Transverse colon (tissue), 4 donors: Measurements from ENCODE around the gene SEMA5B. TPM values are rescaled to one million over a fixed set of nuclear protein-coding genes. Genes with fewer than 3 reads are reported as not detected.

ENCODE experiments used
- DNase-seq: peaks from one replicate; pipeline ENCODE4 v3.0.0-alpha.2; 2019
- H3K27ac ChIP-seq, 4 donors: fragments of 200-600 bp; sonication (generic); 2 replicates each; pipeline ENCODE4 v1.5.1; 2016 to 2018; ENCODE audit warnings: inconsistent platforms in 4 of 4
- H3K27me3 ChIP-seq: fragments of 200-600 bp; sonication (generic); 2 replicates; pipeline ENCODE4 v1.5.1; 2017; ENCODE audit warnings: inconsistent platforms
- H3K36me3 ChIP-seq, 4 donors: fragments of 200-600 bp; sonication (generic); 2 replicates each; pipeline ENCODE4 v1.5.1; 2017 to 2019; ENCODE audit warnings: inconsistent platforms in 4 of 4
- H3K4me1 ChIP-seq, 4 donors: fragments of 200-600 bp; sonication (generic); 2 replicates each; pipeline ENCODE4 v1.5.1; 2017 to 2020; ENCODE audit warnings: inconsistent platforms in 4 of 4
- H3K4me3 ChIP-seq, 4 donors: fragments of 200-600 bp; sonication (generic); 1 replicate in 1 of 4; 2 replicates in 3 of 4; pipeline versions ENCODE4 v1.5.1 to v1.6.1; 2017 to 2019; ENCODE audit warnings: inconsistent platforms in 4 of 4
- H3K9me3 ChIP-seq, 2 donors: fragments of 200-600 bp; sonication (generic); 2 replicates each; pipeline ENCODE4 v1.5.1; 2017 to 2019; ENCODE audit warnings: inconsistent platforms in 2 of 2
- CTCF ChIP-seq, 5 experiments: fragments of 200-600 bp in 3 of 5; fragments of 450-650 bp in 2 of 5; sonication (generic) in 3 of 5; IDR thresholded peaks; 1 replicate in 2 of 5; 2 replicates in 3 of 5; pipeline ENCODE4 v1.5.1; 2016 to 2017; ENCODE audit warnings: antibody characterized with exemption in 5 of 5, inconsistent platforms in 3 of 5, mild to moderate bottlenecking in 2 of 5, moderate library complexity in 1 of 5
- EP300 ChIP-seq: sonication (generic); formaldehyde crosslinking; IDR thresholded peaks from one replicate; pipeline ENCODE4 v1.6.1; 2017; ENCODE audit warnings: antibody characterized with exemption, low read depth
- POLR2A ChIP-seq: fragments of 450-650 bp; IDR thresholded peaks from one replicate; pipeline ENCODE4 v1.6.1; 2016; ENCODE audit warnings: antibody characterized with exemption, mild to moderate bottlenecking, moderate library complexity
- POLR2AphosphoS5 ChIP-seq, 3 donors: sonication (generic); formaldehyde crosslinking; IDR thresholded peaks; one replicate each; pipeline ENCODE4 v1.6.1; 2016; ENCODE audit warnings: antibody characterized with exemption in 3 of 3
- WGBS, 2 donors: methylation state at CpG; one replicate each; pipeline ENCODE4 v1.1.5; 2018; ENCODE audit warnings: low coverage in 1 of 2; 5-methylcytosine and 5-hydroxymethylcytosine counted together
- in situ Hi-C, 4 donors: fragments of 200-750 bp; cut with MboI; loops; one replicate each; pipeline versions ENCODE4 v1.15.0 to v1.15.1; 2017; ENCODE audit warnings: low sequenced_read_pairs in 3 of 4, low pct_ligation_motif_present in 1 of 4, low pct_unique_long_range_greater_than_20kb in 1 of 4
- intact Hi-C: fragments of 100-400 bp; cut with DNase I; formaldehyde crosslinking; loops from one replicate; pipeline ENCODE4 v1.15.1; 2023; ENCODE audit warnings: low total_unique reads
- total RNA-seq, 4 donors: library from RNA; depleted of rRNA; stranded (reverse); fragments of >200 nt; gene quantifications; one replicate each; pipeline ENCODE4 v1.1.0, GENCODE V29; 2016

The SEMA5B gene
- total RNA-seq, 4 donors from 2014 or later = 0.16 to 1.4 (median 0.27) TPM; not detected in 1

DNA sequence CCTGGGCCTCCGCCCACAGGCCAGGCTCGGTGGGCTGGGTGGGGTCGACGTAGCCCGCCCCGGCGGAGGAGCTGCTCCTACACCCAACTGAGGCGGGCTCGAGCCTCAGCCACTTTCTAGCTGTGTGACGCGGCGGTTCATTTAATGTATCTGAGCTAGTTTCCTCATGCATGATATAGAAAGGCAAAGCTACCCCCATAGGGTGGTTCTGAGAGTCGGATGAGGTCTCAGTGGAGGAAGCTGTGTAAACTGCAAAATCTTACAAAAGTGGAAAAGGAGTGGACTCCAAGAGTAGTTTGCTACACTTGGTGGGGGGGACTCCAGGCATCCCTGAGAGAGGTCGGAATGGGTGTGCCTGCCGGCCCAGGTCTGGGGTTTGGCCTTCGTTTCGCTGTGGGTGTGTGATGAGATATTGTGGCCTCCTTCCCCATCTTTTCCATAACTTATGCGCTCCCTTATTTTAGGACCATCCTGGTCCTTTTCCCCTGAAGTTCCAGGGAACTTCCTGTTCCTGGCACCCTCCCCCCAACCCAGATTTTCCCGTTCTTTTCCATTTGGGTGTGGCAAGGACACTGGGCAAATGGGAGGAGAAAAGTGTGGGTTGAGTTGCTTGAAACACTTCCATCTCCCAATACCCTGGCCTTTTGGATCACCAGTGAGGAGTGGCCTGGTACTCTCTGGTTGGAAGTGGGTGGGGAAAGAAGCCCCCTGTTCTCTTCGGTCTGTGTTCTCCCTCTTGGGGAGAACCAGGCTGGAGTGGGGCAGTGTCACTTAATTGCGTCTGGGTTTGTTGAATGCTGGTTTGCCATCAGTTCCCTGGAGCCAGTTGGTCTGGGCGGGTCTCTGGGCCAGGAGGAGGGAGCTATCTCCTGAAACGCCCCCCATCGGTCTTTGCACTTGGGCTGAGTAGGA is 40.4 kb upstream of the SEMA5B start:
- Histone ChIP-seq H3K4me1 (peaks cover 9 to 43% (median 26%) of the 10 kb centered on the region in 4 donors), H3K4me3 (peak overlapping the region; percentile 55 to 98 (median 72)), H3K27ac (peak overlapping the region; percentile 77 to 94 (median 88)), H3K27me3 (no peaks in the 10 kb centered on the region), H3K36me3 (no peaks in the 10 kb centered on the region), H3K9me3 (no peaks in the 10 kb centered on the region)
- in situ Hi-C loops = no loop called here
- WGBS, 2 donors = 21 to 50% methylated on average over 4 to 22 of the region's 24 CpGs
- TF ChIP-seq EP300 (no peak), CTCF (IDR thresholded peaks at IDR 0.05) (no peak), POLR2A (no peak), POLR2AphosphoS5 (IDR thresholded peaks at IDR 0.05) (no peak)
- DNase-seq = no peak
- intact Hi-C loops = no loop called here

DNA sequence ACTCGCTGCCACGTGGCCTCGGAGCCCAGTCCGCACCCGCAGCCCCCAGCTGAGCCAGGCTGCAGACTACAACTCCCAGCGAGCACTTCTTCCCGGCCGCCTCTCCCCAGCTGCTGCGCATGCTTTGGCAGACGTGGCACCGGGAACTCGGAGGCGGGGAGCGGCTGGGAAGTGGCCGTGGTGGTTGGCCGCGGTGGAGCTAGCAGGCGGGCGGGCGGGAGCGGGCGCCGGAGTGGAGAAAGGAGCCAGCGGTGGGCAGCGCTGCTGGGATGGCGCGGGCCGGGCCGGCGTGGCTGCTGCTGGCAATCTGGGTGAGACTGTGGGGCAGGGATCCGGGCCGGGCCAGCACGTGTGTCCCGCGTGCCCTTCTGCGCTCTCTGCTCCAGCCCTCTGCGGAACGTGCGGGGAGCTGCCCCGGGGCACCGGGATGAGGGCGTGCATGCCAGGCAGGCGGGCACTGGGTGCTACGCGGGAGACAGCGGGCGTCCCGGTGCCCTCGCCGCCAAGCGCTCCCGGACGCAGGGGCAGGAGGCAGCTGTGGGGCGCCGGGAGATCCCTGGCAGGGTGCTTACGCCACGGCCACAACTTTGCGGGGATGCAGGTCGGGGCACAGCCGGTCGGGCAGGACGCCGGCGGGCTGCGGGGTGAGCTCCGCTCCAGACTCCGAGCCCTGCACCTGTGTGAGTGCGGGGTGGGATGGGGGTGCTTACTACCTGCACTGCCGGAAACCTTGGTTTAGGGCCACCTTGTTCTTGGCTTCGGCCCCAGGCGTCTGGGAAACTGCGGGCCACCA is 39.5 kb upstream of the SEMA5B start, which contains the start of gene PDIA5:
Gene PDIA5, plus strand, starts transcription at position 130 of the 793 bp plus-strand sequence. Its CDS starts 140 bp downstream, at position 270.
- H3K4me3 ChIP-seq = peak within 1 kb of the TSS; percentile 55 to 98 (median 72)
- no peaks in the 10 kb centered on the region for H3K9me3 ChIP-seq
- DNase-seq = peak; percentile 92
- H3K27me3 ChIP-seq = no peaks in the 10 kb centered on the region
- H3K4me1 ChIP-seq = peaks cover 9 to 43% (median 28%) of the 10 kb centered on the region in 4 donors
- in situ Hi-C loops = no loop called here
- no peaks in the 10 kb centered on the region for H3K36me3 ChIP-seq
- peak; percentile 89 to 95 (median 93) for TF ChIP-seq POLR2AphosphoS5 (IDR thresholded peaks at IDR 0.05)
- no peak for TF ChIP-seq CTCF (IDR thresholded peaks at IDR 0.05)
- peak; percentile 79 for TF ChIP-seq POLR2A
- no peak for TF ChIP-seq EP300
- peak within 1 kb of the TSS; percentile 77 to 94 (median 88) for H3K27ac ChIP-seq
- 1% methylated on average over 47 of the region's 72 CpGs; no CpG with 5 or more reads in 1 of the 2 donors for WGBS, 2 donors
- intact Hi-C loops = no loop called here

GRCh38 chr3:123066599-123066895 is 39.0 kb upstream of the SEMA5B start:
- TF ChIP-seq EP300 (no peak), POLR2AphosphoS5 (IDR thresholded peaks at IDR 0.05) (no peak), CTCF (IDR thresholded peaks at IDR 0.05) (no peak), POLR2A (no peak)
- H3K36me3 ChIP-seq = no peaks in the 10 kb centered on the region
- H3K9me3 ChIP-seq = no peaks in the 10 kb centered on the region
- H3K4me1 ChIP-seq = peaks cover 9 to 39% (median 27%) of the 10 kb centered on the region in 4 donors
- intact Hi-C loops (no loop called here), in situ Hi-C loops (no loop called here)
- peak overlapping the region; percentile 55 to 98 (median 72) for H3K4me3 ChIP-seq
- no peak for DNase-seq
- H3K27me3 ChIP-seq = no peaks in the 10 kb centered on the region
- WGBS, 2 donors = 21% methylated on average over 6 of the region's 6 CpGs; no CpG with 5 or more reads in 1 of the 2 donors
- peak overlapping the region; percentile 77 to 94 (median 88) for H3K27ac ChIP-seq

GRCh38 chr3:123064914-123065313 is 37.4 kb upstream of the SEMA5B start:
- no peaks in the 10 kb centered on the region for H3K36me3 ChIP-seq
- 50 to 63% methylated on average over 1 of the region's 1 CpG for WGBS, 2 donors
- intact Hi-C loops = no loop called here

More at GRCh38 chr3:123064914-123065313, 37.4 kb upstream of the SEMA5B start:
- Histone ChIP-seq H3K4me3 (no peak overlapping the region), H3K27ac (no peak overlapping the region), H3K27me3 (no peaks in the 10 kb centered on the region), H3K4me1 (peaks cover 5 to 24% (median 18%) of the 10 kb centered on the region in 4 donors), H3K9me3 (no peaks in the 10 kb centered on the region)
- DNase-seq = no peak
- TF ChIP-seq POLR2AphosphoS5 (IDR thresholded peaks at IDR 0.05) (no peak), CTCF (IDR thresholded peaks at IDR 0.05) (no peak), POLR2A (no peak), EP300 (no peak)
- in situ Hi-C loops = no loop called here
